Stomach (tissue), 19 donors: ENCODE measurements around the gene FAIM. TPM values are rescaled to one million over a fixed set of nuclear protein-coding genes. Genes with fewer than 3 reads are reported as not detected.
A peak's percentile ranks its signal among the peaks of the same experiment; 100 is the strongest.
"Not testable (repeated sequence)": the region's sequence is repeated elsewhere in the genome, so short reads cannot be mapped to it uniquely, and the experiment has no call there.

ENCODE experiments used
- DNase-seq, 2 donors: peaks; one replicate each; pipeline versions ENCODE4 v3.0.0 to v3.0.0-alpha.2; 2013 to 2019
- H3K27ac ChIP-seq, 5 donors: fragments of 200-600 bp in 4 of 5; sonication (generic) in 4 of 5; one replicate each; pipeline ENCODE4 v1.5.1; 2013 to 2019; ENCODE audit warnings: mild to moderate bottlenecking in 1 of 5, moderate library complexity in 1 of 5
- H3K27me3 ChIP-seq, 3 donors: fragments of 200-600 bp; sonication (generic); one replicate each; pipeline ENCODE4 v1.5.1; 2017 to 2019; ENCODE audit warnings: mixed run types in 1 of 3
- H3K36me3 ChIP-seq, 4 donors: fragments of 200-600 bp; sonication (generic); 1 replicate in 3 of 4; 2 replicates in 1 of 4; pipeline ENCODE4 v1.5.1; 2016 to 2019
- H3K4me1 ChIP-seq, 4 donors: fragments of 200-600 bp; sonication (generic); one replicate each; pipeline ENCODE4 v1.5.1; 2016 to 2019
- H3K4me3 ChIP-seq, 4 donors: fragments of 200-600 bp; sonication (generic) in 3 of 4; one replicate each; pipeline ENCODE4 v1.5.1; 2016 to 2019; ENCODE audit warnings: mild to moderate bottlenecking in 1 of 4
- H3K9me3 ChIP-seq, 4 donors: fragments of 200-600 bp; sonication (generic); one replicate each; pipeline ENCODE4 v1.5.1; 2016 to 2019
- EP300 ChIP-seq: sonication (generic); formaldehyde crosslinking; IDR thresholded peaks from one replicate; pipeline ENCODE4 v1.6.1; 2017; ENCODE audit warnings: antibody characterized with exemption
- POLR2A ChIP-seq, 4 donors: fragments of 450-650 bp; IDR thresholded peaks; one replicate each; pipeline ENCODE4 v1.6.1; 2016; ENCODE audit warnings: antibody characterized with exemption in 4 of 4, control low read depth in 2 of 4, mild to moderate bottlenecking in 1 of 4, moderate library complexity in 1 of 4
- POLR2AphosphoS5 ChIP-seq, 3 donors: sonication (generic); formaldehyde crosslinking; IDR thresholded peaks; one replicate each; pipeline ENCODE4 v1.6.1; 2016; ENCODE audit warnings: antibody characterized with exemption in 3 of 3
- WGBS, 5 donors: extraction: QIAGEN DNeasy Blood & Tissue Kit in 3 of 5; methylation state at CpG; one replicate each; pipeline versions ENCODE4 v1.1.5 to v1.1.7; 2013 to 2018; 5-methylcytosine and 5-hydroxymethylcytosine counted together
- intact Hi-C: fragments of 100-400 bp; cut with DNase I; formaldehyde crosslinking; loops from one replicate; pipeline ENCODE4 v1.15.1; 2023; ENCODE audit warnings: low total_unique reads
- long read RNA-seq, 10 donors: transcript quantifications; one replicate each; lab custom pipeline, GENCODE V29; 2026
- polyA plus RNA-seq, 3 donors: library from polyadenylated mRNA; stranded (reverse); fragments of 200-250 nt; gene quantifications; one replicate each; pipeline ENCODE4 v1.2.3, GENCODE V29; 2013
- total RNA-seq, 5 donors: library from RNA; depleted of rRNA; stranded (reverse); fragments of >200 nt; gene quantifications; one replicate each; pipeline versions ENCODE4 v1.1.0 to v1.2.3, GENCODE V29; 2014 to 2016
- TF ChIP-seq, protein P1 (sequence below), 7 experiments: fragments of 450-650 bp in 4 of 7; fragments of 200-600 bp in 3 of 7; sonication (generic) in 3 of 7; IDR thresholded peaks; one replicate each; pipeline ENCODE4 v1.5.1; 2016 to 2019; ENCODE audit warnings: antibody characterized with exemption in 7 of 7, control low read depth in 2 of 7, mild to moderate bottlenecking in 1 of 7
- donor health status: healthy with polysubstance abuse.
- donor health status: Bipolar disorder and iron deficiency.
- donor health status: healthy.

Gene FAIM, protein sequence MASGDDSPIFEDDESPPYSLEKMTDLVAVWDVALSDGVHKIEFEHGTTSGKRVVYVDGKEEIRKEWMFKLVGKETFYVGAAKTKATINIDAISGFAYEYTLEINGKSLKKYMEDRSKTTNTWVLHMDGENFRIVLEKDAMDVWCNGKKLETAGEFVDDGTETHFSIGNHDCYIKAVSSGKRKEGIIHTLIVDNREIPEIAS
- 10 to 100 TPM in 1 of 5 donors, 1 to 10 TPM in 1, under 1 TPM in 1, not detected in 2; 0.87 to 14.1 (median 5.5) TPM for total RNA-seq
- polyA plus RNA-seq: 10 to 100 TPM; 13.5 to 17.1 (median 15.6) TPM
- long read RNA-seq, donor 1, partial matches to known transcripts: 0 of 3 reads
- long read RNA-seq, donor 1, other reads (novel, unspliced or antisense): 0 of 3 reads
- long read RNA-seq, donor 2, partial matches to known transcripts: 0 of 6 reads
- long read RNA-seq, donor 2, other reads (novel, unspliced or antisense): 0 of 6 reads
- long read RNA-seq, donor 3, partial matches to known transcripts: 0 of 2 reads
- long read RNA-seq, donor 3, other reads (novel, unspliced or antisense): 0 of 2 reads
- long read RNA-seq, donor 4: 0 reads
- long read RNA-seq, donor 5, transcript FAIM-203 (5 exons, 927 nt): major isoform, 5 of 9 reads
- long read RNA-seq, donor 5, partial matches to known transcripts: 0 of 9 reads
- long read RNA-seq, donor 5, other reads (novel, unspliced or antisense): 0 of 9 reads
- long read RNA-seq, donor 6: 0 reads
- long read RNA-seq, donor 7, transcript FAIM-204 (5 exons, 946 nt): major isoform, 8 of 11 reads
- long read RNA-seq, donor 7, partial matches to known transcripts: 0 of 11 reads
- long read RNA-seq, donor 7, other reads (novel, unspliced or antisense): 0 of 11 reads
- long read RNA-seq, donor 8, partial matches to known transcripts: 0 of 5 reads
- long read RNA-seq, donor 8, other reads (novel, unspliced or antisense): 0 of 5 reads
- long read RNA-seq, donor 9, partial matches to known transcripts: 0 of 8 reads
- long read RNA-seq, donor 9, other reads (novel, unspliced or antisense): 0 of 8 reads
- long read RNA-seq, donor 10, partial matches to known transcripts: 0 of 1 reads
- long read RNA-seq, donor 10, other reads (novel, unspliced or antisense): 0 of 1 reads

DNA sequence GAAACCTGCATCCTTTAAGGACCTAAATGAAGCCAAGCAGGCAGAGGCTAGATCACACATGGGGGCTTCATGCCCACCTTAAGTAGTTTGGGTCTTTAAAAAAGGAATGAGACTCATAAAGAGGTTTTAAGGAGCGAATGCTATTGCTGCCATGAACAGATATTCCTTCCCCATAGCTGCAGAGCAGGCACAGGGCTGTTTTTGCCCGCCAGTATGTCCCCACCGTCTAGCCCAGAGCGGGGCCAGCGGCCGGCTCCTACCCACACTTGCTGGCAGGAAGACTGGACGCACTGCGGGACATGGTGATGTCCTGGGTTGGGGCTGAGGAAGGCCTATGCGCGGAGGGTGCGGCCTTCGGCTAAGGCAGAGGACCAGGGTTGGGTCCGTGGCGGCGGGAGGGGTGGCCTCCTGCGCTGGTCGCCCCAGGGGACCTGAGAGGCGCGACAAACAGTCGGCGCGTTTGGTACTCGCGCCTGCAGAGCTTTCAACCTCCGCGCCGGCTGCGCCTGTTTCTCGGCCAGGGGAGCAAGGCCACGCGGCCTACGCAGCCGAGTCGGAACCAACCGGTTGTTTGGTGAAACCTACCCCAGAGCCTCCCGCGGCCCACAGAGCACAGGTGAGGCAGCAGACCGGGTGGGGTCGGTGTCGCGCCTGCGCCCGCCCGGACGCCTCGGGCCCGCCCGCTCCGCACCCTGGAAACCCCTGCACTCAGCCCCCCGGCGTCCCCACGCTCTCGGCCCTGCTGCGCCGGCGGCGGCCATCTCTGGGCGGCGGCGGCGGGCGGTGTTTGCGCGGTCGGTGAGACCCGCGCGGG, at the start of gene FAIM:
Gene FAIM, plus strand, starts transcription at position 450 of the 814 bp plus-strand sequence. CDS start 10,956 bp downstream, outside the sequence.
- 2 to 5% (median 3%) methylated on average over 12 to 68 of the region's 68 CpGs for WGBS, 5 donors
- H3K9me3 ChIP-seq: no peaks in the 10 kb centered on the region
- no peak for TF ChIP-seq POLR2A (IDR thresholded peaks at IDR 0.05)
- peak in 1 of 3 donors; percentile 42 for TF ChIP-seq POLR2AphosphoS5 (IDR thresholded peaks at IDR 0.05)
- intact Hi-C loops: no loop called here
- peak within 1 kb of the TSS; percentile 89 to 97 (median 92) for H3K27ac ChIP-seq
- no peaks in the 10 kb centered on the region for H3K27me3 ChIP-seq
- H3K4me3 ChIP-seq: peak within 1 kb of the TSS; percentile 64 to 80 (median 68)
- H3K4me1 ChIP-seq: peaks cover 13 to 25% (median 16%) of the 10 kb centered on the region in 4 donors
- DNase-seq: peak; percentile 71 to 89
- no peaks in the 10 kb centered on the region for H3K36me3 ChIP-seq

- H3K27ac ChIP-seq: no peak overlapping the region
- H3K4me1 ChIP-seq: no peaks in the 10 kb centered on the region
- H3K9me3 ChIP-seq: peaks cover 0 to 48% (median 31%) of the 10 kb centered on the region in 4 donors
- WGBS, 5 donors: 70 to 99% (median 77%) methylated on average over 4 of the region's 4 CpGs
- no peak for DNase-seq
- TF ChIP-seq POLR2AphosphoS5 (IDR thresholded peaks at IDR 0.05) (no peak), POLR2A (IDR thresholded peaks at IDR 0.05) (no peak), EP300 (no peak)
- TF ChIP-seq, protein P1, sequence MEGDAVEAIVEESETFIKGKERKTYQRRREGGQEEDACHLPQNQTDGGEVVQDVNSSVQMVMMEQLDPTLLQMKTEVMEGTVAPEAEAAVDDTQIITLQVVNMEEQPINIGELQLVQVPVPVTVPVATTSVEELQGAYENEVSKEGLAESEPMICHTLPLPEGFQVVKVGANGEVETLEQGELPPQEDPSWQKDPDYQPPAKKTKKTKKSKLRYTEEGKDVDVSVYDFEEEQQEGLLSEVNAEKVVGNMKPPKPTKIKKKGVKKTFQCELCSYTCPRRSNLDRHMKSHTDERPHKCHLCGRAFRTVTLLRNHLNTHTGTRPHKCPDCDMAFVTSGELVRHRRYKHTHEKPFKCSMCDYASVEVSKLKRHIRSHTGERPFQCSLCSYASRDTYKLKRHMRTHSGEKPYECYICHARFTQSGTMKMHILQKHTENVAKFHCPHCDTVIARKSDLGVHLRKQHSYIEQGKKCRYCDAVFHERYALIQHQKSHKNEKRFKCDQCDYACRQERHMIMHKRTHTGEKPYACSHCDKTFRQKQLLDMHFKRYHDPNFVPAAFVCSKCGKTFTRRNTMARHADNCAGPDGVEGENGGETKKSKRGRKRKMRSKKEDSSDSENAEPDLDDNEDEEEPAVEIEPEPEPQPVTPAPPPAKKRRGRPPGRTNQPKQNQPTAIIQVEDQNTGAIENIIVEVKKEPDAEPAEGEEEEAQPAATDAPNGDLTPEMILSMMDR (IDR thresholded peaks at IDR 0.05): no peak
- H3K27me3 ChIP-seq: no peaks in the 10 kb centered on the region
- intact Hi-C loops: no loop called here
- peaks cover 2 to 55% (median 27%) of the 10 kb centered on the region in 4 donors for H3K36me3 ChIP-seq
- H3K4me3 ChIP-seq: no peak overlapping the region
Observed at GRCh38 chr3:138559134-138559533, 49.4 kb upstream of the FAIM start.

DNA sequence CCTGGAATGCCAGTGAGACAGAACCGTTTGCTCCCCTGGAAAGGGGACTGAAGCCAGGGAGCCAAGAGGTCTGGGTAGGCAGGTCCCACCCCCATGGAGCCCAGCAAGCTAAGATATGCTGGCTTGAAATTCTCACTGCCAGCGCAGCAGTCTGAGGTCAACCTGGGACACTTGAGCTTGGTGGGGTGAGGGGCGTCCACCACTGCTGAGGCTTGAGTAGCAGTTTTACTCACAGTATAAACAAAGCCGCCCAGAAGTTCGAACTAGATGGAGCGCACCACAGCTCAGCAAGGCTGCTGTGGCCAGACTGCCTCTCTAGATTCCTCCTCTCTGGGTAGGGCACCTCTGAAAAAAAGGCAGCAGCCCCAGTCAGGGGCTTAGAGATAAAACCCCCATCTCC, 48.1 kb upstream of the FAIM start:
- Histone ChIP-seq H3K36me3 (peaks cover 0 to 46% (median 22%) of the 10 kb centered on the region in 4 donors), H3K4me3 (no peak overlapping the region), H3K9me3 (peaks cover 0 to 46% (median 31%) of the 10 kb centered on the region in 4 donors), H3K27ac (no peak overlapping the region), H3K4me1 (no peaks in the 10 kb centered on the region), H3K27me3 (no peaks in the 10 kb centered on the region)
- TF ChIP-seq POLR2AphosphoS5 (IDR thresholded peaks at IDR 0.05) (no peak), POLR2A (IDR thresholded peaks at IDR 0.05) (no peak), EP300 (no peak)
- TF ChIP-seq, protein P1 (IDR thresholded peaks at IDR 0.05): no peak
- WGBS, 5 donors: 96 to 100% (median 97%) methylated on average over 5 to 6 of the region's 6 CpGs
- intact Hi-C loops: no loop called here
- DNase-seq: no peak

GRCh38 chr3:138562902-138563301, 45.7 kb upstream of the FAIM start:
- DNase-seq, H3K27ac ChIP-seq, H3K27me3 ChIP-seq, intact Hi-C loops, H3K4me1 ChIP-seq, H3K4me3 ChIP-seq: not testable (repeated sequence)
- Histone ChIP-seq H3K9me3 (peaks cover 0 to 31% (median 23%) of the 10 kb centered on the region in 4 donors), H3K36me3 (peaks cover 0 to 43% (median 27%) of the 10 kb centered on the region in 4 donors)
- WGBS, 5 donors: 70 to 89% (median 80%) methylated on average over 1 of the region's 1 CpG

DNA sequence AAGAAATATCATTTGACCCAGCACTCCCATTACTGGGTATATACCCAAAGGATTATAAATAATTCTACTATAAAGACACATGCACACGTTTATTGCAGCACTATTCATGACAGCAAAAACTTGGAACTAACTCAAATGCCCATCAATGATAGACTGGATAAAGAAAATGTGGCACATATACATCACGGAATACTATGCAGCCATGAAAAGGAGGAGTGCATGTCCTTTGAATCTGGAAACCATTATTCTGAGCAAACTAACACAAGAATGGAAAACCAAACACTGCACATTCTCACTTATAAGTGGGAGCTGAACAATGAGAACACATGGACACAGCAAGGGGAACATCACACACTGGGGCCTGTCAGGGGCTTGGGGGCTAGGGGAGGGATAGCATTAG, 42.3 kb upstream of the FAIM start:
- H3K4me1 ChIP-seq, DNase-seq, H3K27ac ChIP-seq, H3K27me3 ChIP-seq, intact Hi-C loops, H3K4me3 ChIP-seq, H3K9me3 ChIP-seq: not testable (repeated sequence)
- H3K36me3 ChIP-seq: peaks cover 0 to 39% (median 14%) of the 10 kb centered on the region in 4 donors
- 58 to 94% (median 81%) methylated on average over 2 of the region's 2 CpGs for WGBS, 5 donors
